ENCODE results near the gene OTOP1.

DNA sequence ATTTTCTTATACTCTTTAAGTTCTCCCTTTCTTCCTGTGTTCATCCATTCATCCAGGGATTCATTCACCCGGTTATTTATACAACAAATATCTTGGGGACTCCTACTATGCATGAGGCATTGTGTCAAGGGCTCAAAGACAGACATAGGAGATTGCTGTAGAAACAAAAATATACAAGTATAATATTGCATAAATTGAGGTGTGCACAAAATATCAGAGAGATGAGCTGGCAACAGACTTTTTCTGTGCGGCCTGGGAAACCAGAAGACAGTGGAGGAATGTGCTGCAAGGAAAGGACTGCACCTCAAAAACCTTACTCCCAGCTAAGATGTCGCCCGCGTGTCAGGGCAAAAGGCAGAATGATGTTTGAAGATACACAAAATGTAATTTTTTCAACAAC is 9.6 kb downstream of the OTOP1 start:
- no peak for TF ChIP-seq ZNF114 (CRISPR knock-in tag; IDR thresholded peaks at IDR 0.05)
- TF ChIP-seq, protein P1, sequence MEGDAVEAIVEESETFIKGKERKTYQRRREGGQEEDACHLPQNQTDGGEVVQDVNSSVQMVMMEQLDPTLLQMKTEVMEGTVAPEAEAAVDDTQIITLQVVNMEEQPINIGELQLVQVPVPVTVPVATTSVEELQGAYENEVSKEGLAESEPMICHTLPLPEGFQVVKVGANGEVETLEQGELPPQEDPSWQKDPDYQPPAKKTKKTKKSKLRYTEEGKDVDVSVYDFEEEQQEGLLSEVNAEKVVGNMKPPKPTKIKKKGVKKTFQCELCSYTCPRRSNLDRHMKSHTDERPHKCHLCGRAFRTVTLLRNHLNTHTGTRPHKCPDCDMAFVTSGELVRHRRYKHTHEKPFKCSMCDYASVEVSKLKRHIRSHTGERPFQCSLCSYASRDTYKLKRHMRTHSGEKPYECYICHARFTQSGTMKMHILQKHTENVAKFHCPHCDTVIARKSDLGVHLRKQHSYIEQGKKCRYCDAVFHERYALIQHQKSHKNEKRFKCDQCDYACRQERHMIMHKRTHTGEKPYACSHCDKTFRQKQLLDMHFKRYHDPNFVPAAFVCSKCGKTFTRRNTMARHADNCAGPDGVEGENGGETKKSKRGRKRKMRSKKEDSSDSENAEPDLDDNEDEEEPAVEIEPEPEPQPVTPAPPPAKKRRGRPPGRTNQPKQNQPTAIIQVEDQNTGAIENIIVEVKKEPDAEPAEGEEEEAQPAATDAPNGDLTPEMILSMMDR (conservative IDR thresholded peaks at IDR 0.05; ENCODE audit: low read depth in 2 of 2) = no peak
- no peak for TF ChIP-seq REST (IDR thresholded peaks at IDR 0.05; ENCODE audit: unreplicated experiment)
- TF ChIP-seq EZH2 (IDR thresholded peaks at IDR 0.05; ENCODE audit: low read depth, unreplicated experiment) = no peak
- no peak for TF ChIP-seq EZH2phosphoT487 (IDR thresholded peaks at IDR 0.05; ENCODE audit: unreplicated experiment)
- no peak for TF ChIP-seq POLR2AphosphoS5 (IDR thresholded peaks at IDR 0.05; ENCODE audit: low read depth)
- TF ChIP-seq CREB1 (CRISPR knock-in tag; IDR thresholded peaks at IDR 0.05; ENCODE audit: low read depth) = no peak
- no peak for TF ChIP-seq STAT1 (IDR thresholded peaks at IDR 0.05; ENCODE audit: unreplicated experiment)
- TF ChIP-seq JUNB (IDR thresholded peaks at IDR 0.05; ENCODE audit: unreplicated experiment) = no peak
- TF ChIP-seq ETS1 (IDR thresholded peaks at IDR 0.05) = no peak
- TF ChIP-seq ZNF462 (CRISPR knock-in tag; IDR thresholded peaks at IDR 0.05) = no peak
- TF ChIP-seq NANOG (IDR thresholded peaks at IDR 0.05; ENCODE audit: borderline replicate concordance) = no peak
- no peak for TF ChIP-seq ZNF331 (CRISPR knock-in tag; IDR thresholded peaks at IDR 0.05; ENCODE audit: low read depth)
